GF-D8 (cell line): ENCODE results near the gene CLDN25.

ENCODE experiments used
- DNase-seq: peaks from one replicate; lab custom pipeline; 2025; lab: John Stamatoyannopoulos, UW

Gene CLDN25

GRCh38 chr11:113808931-113809330, 29.3 kb downstream of the CLDN25 start:
- no peak for DNase-seq

- no peak for DNase-seq
Measured at GRCh38 chr11:113814181-113814580, 34.6 kb downstream of the CLDN25 start.

- no peak for DNase-seq
Measured at GRCh38 chr11:113817162-113817561, 37.6 kb downstream of the CLDN25 start.

- DNase-seq = no peak
Measured at GRCh38 chr11:113817626-113818025, 38.0 kb downstream of the CLDN25 start.

GRCh38 chr11:113818426-113818825, 38.8 kb downstream of the CLDN25 start:
- no peak for DNase-seq

GRCh38 chr11:113827477-113827876, 47.9 kb downstream of the CLDN25 start:
- no peak for DNase-seq

GRCh38 chr11:113828191-113828590, 48.6 kb downstream of the CLDN25 start:
- no peak for DNase-seq

GRCh38 chr11:113829751-113830150, 50.2 kb downstream of the CLDN25 start:
- DNase-seq = no peak
